Common myeloid progenitor, CD34-positive (primary cell): ENCODE results near the gene SON.

Experiments
- CTCF ChIA-PET: fragments of 350-600 bp; sonication (Branson Sonifier 250); formaldehyde crosslinking; loops from one replicate; lab custom pipeline; 2021; ENCODE audit warnings: antibody characterized with exemption; lab: Charles Lee
- POLR2A ChIA-PET: fragments of 350-600 bp; sonication (Branson Sonifier 250); formaldehyde crosslinking; loops from one replicate; lab custom pipeline; 2021; ENCODE audit warnings: antibody characterized with exemption; lab: Charles Lee
- DNase-seq, 3 donors: peaks; one replicate each; pipeline versions ENCODE4 v3.0.0 to v3.0.0-alpha.2; 2013
- H3K27ac ChIP-seq, 2 experiments: 1 replicate in 1 of 2; 2 replicates in 1 of 2; pipeline ENCODE4 v1.7.0; 2013; ENCODE audit warnings: inconsistent platforms in 2 of 2, low read length in 2 of 2, mild to moderate bottlenecking in 2 of 2, low read depth in 1 of 2, moderate library complexity in 1 of 2; ENCODE audit not compliant: severe bottlenecking in 2 of 2, insufficient read depth in 1 of 2, poor library complexity in 1 of 2
- H3K27me3 ChIP-seq, 5 experiments: replicated peaks in 2 of 5; 1 replicate in 3 of 5; 2 replicates in 2 of 5; pipeline versions ENCODE4 v1.6.1 to v1.7.0; 2013; ENCODE audit warnings: low read length in 4 of 5, mild to moderate bottlenecking in 2 of 5, moderate library complexity in 2 of 5, inconsistent platforms in 1 of 5; ENCODE audit not compliant: insufficient read depth in 5 of 5, control insufficient read depth in 4 of 5
- H3K36me3 ChIP-seq, 4 experiments: 1 replicate in 2 of 4; 2 replicates in 2 of 4; pipeline versions ENCODE4 v1.6.1 to v1.7.0; 2013; ENCODE audit warnings: low read length in 3 of 4, control low read depth in 1 of 4, mild to moderate bottlenecking in 1 of 4; ENCODE audit not compliant: control insufficient read depth in 4 of 4, insufficient read depth in 4 of 4
- H3K4me1 ChIP-seq, 4 experiments: 1 replicate in 3 of 4; 2 replicates in 1 of 4; pipeline versions ENCODE4 v1.6.1 to v1.7.1; 2013; ENCODE audit warnings: low read length in 3 of 4, mild to moderate bottlenecking in 3 of 4, control low read depth in 1 of 4, inconsistent platforms in 1 of 4, moderate library complexity in 1 of 4; ENCODE audit not compliant: control insufficient read depth in 4 of 4, insufficient read depth in 4 of 4; ENCODE audit errors: control extremely low read depth in 1 of 4
- H3K4me3 ChIP-seq, 7 experiments: 1 replicate in 4 of 7; 2 replicates in 3 of 7; pipeline versions ENCODE4 v1.5.1 to v1.7.0; 2013; ENCODE audit warnings: mild to moderate bottlenecking in 7 of 7, low read length in 6 of 7, moderate library complexity in 6 of 7, inconsistent platforms in 2 of 7, low read depth in 2 of 7, control low read depth in 1 of 7; ENCODE audit not compliant: insufficient read depth in 4 of 7, control insufficient read depth in 1 of 7; ENCODE audit errors: extremely low read depth in 1 of 7
- H3K9me3 ChIP-seq, 5 experiments: 1 replicate in 4 of 5; 2 replicates in 1 of 5; pipeline versions ENCODE4 v1.6.1 to v1.7.1; 2013; ENCODE audit warnings: low read length in 4 of 5, mild to moderate bottlenecking in 2 of 5, inconsistent platforms in 1 of 5, low read depth in 1 of 5, moderate library complexity in 1 of 5; ENCODE audit not compliant: control insufficient read depth in 4 of 5, insufficient read depth in 2 of 5; ENCODE audit errors: control extremely low read depth in 1 of 5
- WGBS: methylation state at CpG from one replicate; pipeline ENCODE4 v1.1.5; 2013; ENCODE audit not compliant: insufficient coverage; 5-methylcytosine and 5-hydroxymethylcytosine counted together

Gene SON

DNA sequence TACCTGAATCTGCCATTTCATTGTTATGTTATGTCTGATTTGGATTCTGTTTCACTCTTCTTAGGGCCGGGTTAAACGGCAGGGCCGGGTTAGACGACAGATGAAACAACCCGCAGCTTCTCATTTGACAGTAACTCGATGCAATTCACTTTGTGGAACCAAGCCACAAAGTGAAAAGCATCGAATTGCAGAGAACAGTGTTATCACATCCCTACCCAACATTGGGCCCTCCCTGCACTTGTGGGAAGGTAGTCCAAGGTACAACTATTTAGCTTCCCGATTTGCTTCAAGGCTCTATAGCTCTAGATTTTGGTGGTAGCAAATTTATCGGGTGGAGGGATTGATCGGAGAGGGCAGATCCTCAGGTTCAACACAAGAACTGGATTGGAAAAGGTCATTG is 17.0 kb downstream of the SON start:
- peaks cover 20 to 82% (median 61%) of the 10 kb centered on the region in 4 experiments for H3K36me3 ChIP-seq
- no peaks in the 10 kb centered on the region for H3K27me3 ChIP-seq
- 97% methylated on average over 9 of the region's 10 CpGs for WGBS
- no peak overlapping the region for H3K27ac ChIP-seq
- no peak for DNase-seq
- CTCF ChIA-PET: interaction anchor here (1.0 to 4.5 kb wide), 2 partner anchors 14 to 15 kb away, joined by 3 to 16 read pairs; no protein-coding TSS in a partner anchor
- POLR2A ChIA-PET: no interaction called here
- no peaks in the 10 kb centered on the region for H3K4me1 ChIP-seq
- no peak overlapping the region for H3K4me3 ChIP-seq
- no peaks in the 10 kb centered on the region for H3K9me3 ChIP-seq

DNA sequence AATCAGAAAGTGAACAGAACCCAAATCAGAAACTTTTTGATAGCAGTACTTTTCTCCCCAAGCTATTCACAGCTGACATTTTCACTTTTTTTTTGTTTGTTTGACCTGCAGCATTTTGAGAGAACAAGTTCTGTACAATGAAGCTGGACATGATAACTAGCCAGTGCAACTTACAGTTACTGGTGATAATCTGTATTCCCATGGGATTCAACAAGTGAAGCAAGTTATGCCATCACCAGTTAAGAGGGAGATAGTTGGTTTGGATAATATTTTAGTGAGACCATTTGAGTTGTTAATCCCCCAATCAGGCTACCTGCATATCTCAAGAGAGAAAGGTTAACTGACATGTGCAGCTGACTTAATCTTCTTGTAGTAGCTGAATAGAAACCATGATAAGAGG is 18.1 kb downstream of the SON start:
- H3K27me3 ChIP-seq: no peaks in the 10 kb centered on the region
- peaks cover 20 to 79% (median 58%) of the 10 kb centered on the region in 4 experiments for H3K36me3 ChIP-seq
- no peak overlapping the region for H3K27ac ChIP-seq
- DNase-seq: no peak
- no peak overlapping the region for H3K4me3 ChIP-seq
- ChIA-PET CTCF (interaction anchor here (4.5 kb wide), 1 partner anchor 16 kb away, joined by 16 read pairs; no protein-coding TSS in a partner anchor), POLR2A (no interaction called here)
- no peaks in the 10 kb centered on the region for H3K4me1 ChIP-seq
- no peaks in the 10 kb centered on the region for H3K9me3 ChIP-seq

DNA sequence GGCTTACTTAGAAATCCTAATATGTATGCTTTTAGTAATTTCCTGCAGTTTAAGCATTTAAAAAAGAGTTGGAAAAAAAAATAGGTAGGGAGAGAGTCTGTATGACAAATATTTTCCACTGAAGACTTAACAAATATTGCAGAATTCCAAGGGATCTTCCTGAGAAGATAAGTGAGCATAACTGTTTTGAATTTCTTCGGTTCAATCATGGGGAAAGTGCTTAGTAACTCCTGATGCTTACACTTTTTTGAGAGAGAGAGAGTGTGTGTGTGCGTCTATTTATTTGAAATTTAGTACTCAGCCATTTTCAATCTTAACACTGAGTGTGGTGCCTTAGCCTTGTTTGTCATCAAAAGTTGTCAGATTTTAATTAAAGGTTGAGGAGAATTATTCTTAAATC is 18.5 kb downstream of the SON start:
- no peaks in the 10 kb centered on the region for H3K27me3 ChIP-seq
- H3K36me3 ChIP-seq: peaks cover 20 to 76% (median 55%) of the 10 kb centered on the region in 4 experiments
- WGBS: 100% methylated on average over 1 of the region's 2 CpGs
- ChIA-PET POLR2A (no interaction called here), CTCF (no interaction called here)
- H3K9me3 ChIP-seq: no peaks in the 10 kb centered on the region
- H3K4me1 ChIP-seq: no peaks in the 10 kb centered on the region
- no peak overlapping the region for H3K4me3 ChIP-seq
- no peak for DNase-seq
- no peak overlapping the region for H3K27ac ChIP-seq

DNA sequence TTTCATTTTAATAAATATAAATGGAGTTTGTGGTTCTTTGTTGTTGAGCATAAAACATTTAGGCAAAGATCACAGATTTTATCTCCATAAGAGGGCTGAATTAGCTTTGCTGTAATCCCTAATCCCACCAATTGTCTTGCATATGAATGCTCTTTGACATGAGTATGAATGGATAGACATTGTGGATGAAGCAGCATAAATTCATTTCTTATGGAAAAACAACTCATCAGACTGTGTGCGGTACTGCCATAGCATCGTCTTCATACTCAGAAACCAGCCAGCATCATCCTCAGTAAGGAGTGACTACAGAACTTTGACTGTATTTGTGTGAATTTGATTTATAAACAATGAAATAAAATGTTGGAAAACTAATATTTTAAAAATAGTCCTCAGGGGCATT is 19.6 kb downstream of the SON start:
- CTCF ChIA-PET: interaction anchor here (1.5 kb wide), 1 partner anchor 20 kb away, joined by 3 read pairs; no protein-coding TSS in a partner anchor
- POLR2A ChIA-PET: no interaction called here
- H3K9me3 ChIP-seq: no peaks in the 10 kb centered on the region
- peaks cover 18 to 72% (median 53%) of the 10 kb centered on the region in 4 experiments for H3K36me3 ChIP-seq
- no peak overlapping the region for H3K4me3 ChIP-seq
- H3K4me1 ChIP-seq: no peaks in the 10 kb centered on the region
- H3K27ac ChIP-seq: no peak overlapping the region
- WGBS: 100% methylated on average over 1 of the region's 2 CpGs
- H3K27me3 ChIP-seq: no peaks in the 10 kb centered on the region
- DNase-seq: no peak

DNA sequence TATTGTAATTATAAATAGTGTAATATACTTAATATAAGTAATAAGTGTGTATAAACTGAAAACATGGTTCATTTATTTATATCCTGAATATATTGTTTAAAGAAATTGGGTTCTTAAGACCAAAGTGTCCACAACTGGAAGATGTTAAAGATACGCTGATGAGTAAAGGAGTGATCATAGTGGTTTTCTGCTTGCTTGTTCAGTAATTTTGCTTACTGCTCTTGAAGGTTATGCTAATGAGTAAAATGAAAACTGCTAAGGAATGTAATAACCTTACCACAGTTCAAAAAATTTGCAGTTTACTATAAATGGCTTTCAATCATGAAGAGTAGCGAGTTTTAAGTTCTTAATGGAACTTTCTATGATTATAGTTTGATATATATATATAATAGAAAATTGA is 23.7 kb downstream of the SON start:
- H3K4me3 ChIP-seq: no peak overlapping the region
- H3K9me3 ChIP-seq: no peaks in the 10 kb centered on the region
- H3K27ac ChIP-seq: no peak overlapping the region
- peaks cover 16 to 64% (median 40%) of the 10 kb centered on the region in 4 experiments for H3K36me3 ChIP-seq
- 100% methylated on average over 1 of the region's 2 CpGs for WGBS
- POLR2A ChIA-PET: interaction anchor here (0.6 kb wide), 1 partner anchor 21 kb away, joined by 4 read pairs; no protein-coding TSS in a partner anchor
- no peaks in the 10 kb centered on the region for H3K4me1 ChIP-seq
- H3K27me3 ChIP-seq: no peaks in the 10 kb centered on the region
- CTCF ChIA-PET: interaction anchor here (1.0 to 1.6 kb wide), 2 partner anchors 9 to 12 kb away, joined by 3 to 4 read pairs; no protein-coding TSS in a partner anchor
- DNase-seq: no peak

DNA sequence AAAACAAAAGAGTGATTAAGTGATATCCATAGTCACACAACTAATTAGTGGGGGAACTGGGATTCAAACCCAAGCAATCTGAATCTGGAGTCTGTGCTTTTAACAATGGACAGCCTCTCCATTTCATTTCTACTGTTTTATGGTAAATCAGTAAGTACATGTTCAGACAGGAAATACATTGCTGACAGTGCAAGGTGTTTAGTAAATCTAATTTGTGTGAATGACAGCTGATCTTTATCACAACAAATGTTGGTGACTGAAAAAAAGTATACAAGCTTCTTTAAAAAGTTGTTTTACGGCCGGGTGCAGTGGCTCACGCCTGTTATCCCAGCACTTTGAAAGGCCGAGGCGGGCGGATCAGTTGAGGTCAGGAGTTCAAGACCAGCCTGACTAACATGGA is 25.1 kb downstream of the SON start:
- ChIA-PET CTCF (interaction anchor here (1.4 kb wide), 1 partner anchor 11 kb away, joined by 6 read pairs; no protein-coding TSS in a partner anchor), POLR2A (no interaction called here)
- Histone ChIP-seq H3K36me3 (peaks cover 22 to 65% (median 41%) of the 10 kb centered on the region in 4 experiments), H3K27ac (no peak overlapping the region), H3K4me1 (no peaks in the 10 kb centered on the region), H3K4me3 (no peak overlapping the region), H3K9me3 (no peaks in the 10 kb centered on the region), H3K27me3 (no peaks in the 10 kb centered on the region)
- DNase-seq: no peak
- 98% methylated on average over 5 of the region's 6 CpGs for WGBS

DNA sequence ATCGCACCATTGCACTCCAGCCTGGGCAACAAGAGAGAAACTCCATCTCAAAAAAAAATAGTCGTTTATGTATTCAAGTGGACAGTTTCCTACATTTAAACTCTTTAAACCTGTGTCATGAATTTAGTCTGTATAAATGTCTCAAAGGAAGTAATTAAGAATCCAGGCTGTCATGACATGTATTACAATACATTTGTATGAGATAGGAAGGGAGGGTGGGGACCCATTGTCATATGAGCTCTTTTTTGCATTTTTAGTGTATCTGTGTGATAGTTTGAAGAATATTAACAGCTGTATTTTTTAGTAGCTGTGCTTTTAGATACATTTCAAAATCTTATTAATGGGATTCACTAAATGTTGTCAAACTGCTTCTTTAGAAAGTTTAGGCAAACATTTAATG is 25.6 kb downstream of the SON start:
- no peak overlapping the region for H3K4me3 ChIP-seq
- ChIA-PET POLR2A (no interaction called here), CTCF (interaction anchor here (1.4 kb wide), 1 partner anchor 12 kb away, joined by 6 read pairs; no protein-coding TSS in a partner anchor)
- WGBS: 100% methylated on average over 1 of the region's 2 CpGs
- H3K4me1 ChIP-seq: no peaks in the 10 kb centered on the region
- peaks cover 22 to 67% (median 42%) of the 10 kb centered on the region in 4 experiments for H3K36me3 ChIP-seq
- H3K27ac ChIP-seq: no peak overlapping the region
- H3K9me3 ChIP-seq: no peaks in the 10 kb centered on the region
- DNase-seq: no peak
- H3K27me3 ChIP-seq: no peaks in the 10 kb centered on the region
